PC-3 (cell line): ENCODE measurements around the gene TESK2.

Experiments used
- EZH2 ChIP-seq: fragments of 300-600 bp; sonication (generic); IDR thresholded peaks from one replicate; pipeline ENCODE4 v1.6.1; 2017; ENCODE audit warnings: antibody characterized with exemption, mild to moderate bottlenecking, low read length; ENCODE audit not compliant: unreplicated experiment
- EZH2phosphoT487 ChIP-seq: fragments of 300-600 bp; sonication (generic); IDR thresholded peaks from 2 replicates; pipeline ENCODE4 v1.6.1; 2018; ENCODE audit warnings: mild to moderate bottlenecking, antibody characterized with exemption, low read length, borderline replicate concordance
- TF ChIP-seq, protein P1 (sequence below): fragments of 300-600 bp; sonication (generic); conservative IDR thresholded peaks from 2 replicates; pipeline ENCODE4 v1.5.1; 2017; ENCODE audit warnings: antibody characterized with exemption, low read depth, mild to moderate bottlenecking, low read length

GRCh38 chr1:45507195-45507594 lies 16.2 kb upstream of the TESK2 start:
- TF ChIP-seq, protein P1, sequence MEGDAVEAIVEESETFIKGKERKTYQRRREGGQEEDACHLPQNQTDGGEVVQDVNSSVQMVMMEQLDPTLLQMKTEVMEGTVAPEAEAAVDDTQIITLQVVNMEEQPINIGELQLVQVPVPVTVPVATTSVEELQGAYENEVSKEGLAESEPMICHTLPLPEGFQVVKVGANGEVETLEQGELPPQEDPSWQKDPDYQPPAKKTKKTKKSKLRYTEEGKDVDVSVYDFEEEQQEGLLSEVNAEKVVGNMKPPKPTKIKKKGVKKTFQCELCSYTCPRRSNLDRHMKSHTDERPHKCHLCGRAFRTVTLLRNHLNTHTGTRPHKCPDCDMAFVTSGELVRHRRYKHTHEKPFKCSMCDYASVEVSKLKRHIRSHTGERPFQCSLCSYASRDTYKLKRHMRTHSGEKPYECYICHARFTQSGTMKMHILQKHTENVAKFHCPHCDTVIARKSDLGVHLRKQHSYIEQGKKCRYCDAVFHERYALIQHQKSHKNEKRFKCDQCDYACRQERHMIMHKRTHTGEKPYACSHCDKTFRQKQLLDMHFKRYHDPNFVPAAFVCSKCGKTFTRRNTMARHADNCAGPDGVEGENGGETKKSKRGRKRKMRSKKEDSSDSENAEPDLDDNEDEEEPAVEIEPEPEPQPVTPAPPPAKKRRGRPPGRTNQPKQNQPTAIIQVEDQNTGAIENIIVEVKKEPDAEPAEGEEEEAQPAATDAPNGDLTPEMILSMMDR = no peak
- TF ChIP-seq EZH2phosphoT487 = no peak
- no peak for TF ChIP-seq EZH2
